DMS79 (cell line): Measurements from ENCODE around the gene SPP2.

Experiments used
- DNase-seq: peaks from one replicate; lab custom pipeline; 2025; lab: John Stamatoyannopoulos, UW

The SPP2 gene

GRCh38 chr2:234092344-234092743 lies 41.8 kb downstream of the SPP2 start:
- DNase-seq: no peak

GRCh38 chr2:234095301-234095700 lies 44.8 kb downstream of the SPP2 start:
- no peak for DNase-seq

GRCh38 chr2:234096164-234096563 lies 45.7 kb downstream of the SPP2 start:
- no peak for DNase-seq

DNA sequence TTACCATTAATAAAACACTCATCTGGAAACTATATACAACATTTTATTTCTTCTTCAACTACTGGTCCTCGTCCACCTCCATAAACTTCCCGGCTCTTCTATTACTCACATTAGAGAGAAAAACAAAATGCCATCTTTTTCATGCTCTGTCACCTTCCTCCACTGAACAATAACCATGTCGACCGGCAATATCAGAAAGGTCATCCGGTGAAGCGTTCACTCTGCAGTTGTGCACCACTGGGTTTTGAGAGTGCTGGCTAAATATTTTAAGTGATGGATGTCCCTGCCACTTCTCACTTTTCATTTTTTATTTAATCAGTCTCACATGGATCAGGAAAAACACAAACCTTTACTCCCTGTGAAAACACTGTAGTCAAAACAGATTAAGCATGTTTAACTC lies 48.2 kb downstream of the SPP2 start:
- no peak for DNase-seq

DNA sequence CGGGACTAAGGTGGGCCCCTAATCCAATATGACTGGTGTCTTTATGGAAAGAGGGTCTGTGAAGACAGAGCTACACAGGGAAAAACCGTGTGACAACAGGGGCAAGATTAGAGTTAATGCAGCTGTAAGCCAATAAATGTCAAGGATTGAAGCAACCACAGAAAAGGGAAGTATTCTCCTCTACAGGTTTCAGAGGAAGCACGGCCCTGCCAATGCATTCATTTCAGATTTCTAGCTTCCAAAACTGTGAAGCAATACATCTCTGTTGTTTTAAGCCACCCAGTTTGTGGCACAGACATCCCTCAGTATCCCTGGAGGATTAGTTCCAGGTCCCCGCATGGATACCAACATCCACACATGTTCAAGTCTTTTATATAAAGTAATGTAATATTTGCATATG lies 48.8 kb downstream of the SPP2 start:
- DNase-seq: no peak

DNA sequence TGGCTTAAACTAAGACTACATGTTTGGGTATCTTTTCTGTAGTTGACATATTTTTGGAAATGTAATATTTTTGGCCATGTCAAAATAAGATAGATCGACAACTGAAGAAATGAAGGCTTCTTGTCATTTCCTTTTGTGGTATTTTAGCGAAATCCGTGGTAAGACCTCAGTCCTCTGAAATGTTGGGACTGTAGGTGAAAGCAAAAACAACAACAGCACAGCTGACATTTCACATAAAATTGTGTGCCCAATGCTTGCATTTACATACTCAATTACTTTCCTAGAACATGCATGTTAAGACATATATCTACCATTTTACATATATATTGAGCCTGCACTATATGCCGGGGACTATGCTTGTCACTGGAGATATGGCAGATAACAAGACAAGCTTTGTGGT lies 50.2 kb downstream of the SPP2 start:
- no peak for DNase-seq

GRCh38 chr2:234102112-234102511 lies 51.6 kb downstream of the SPP2 start:
- no peak for DNase-seq

DNA sequence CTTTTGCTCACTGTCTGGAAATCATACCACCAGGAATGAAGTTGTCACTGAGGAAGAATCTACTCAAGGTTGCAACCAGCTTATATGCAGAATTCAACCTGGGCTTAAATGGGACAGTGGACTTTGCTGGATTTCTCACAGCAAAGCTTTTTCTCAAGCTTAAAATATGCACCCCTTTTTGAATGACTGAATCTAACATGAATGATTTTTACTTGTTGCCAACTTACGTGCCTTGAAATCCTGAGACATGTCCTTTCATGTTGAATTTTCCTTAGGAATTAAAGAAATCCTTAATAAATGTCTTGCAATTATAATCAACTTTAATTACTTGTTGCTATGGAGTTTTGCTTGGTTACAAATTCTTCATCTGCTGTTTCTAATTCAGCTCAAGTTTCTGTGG lies 57.4 kb downstream of the SPP2 start:
- no peak for DNase-seq

DNA sequence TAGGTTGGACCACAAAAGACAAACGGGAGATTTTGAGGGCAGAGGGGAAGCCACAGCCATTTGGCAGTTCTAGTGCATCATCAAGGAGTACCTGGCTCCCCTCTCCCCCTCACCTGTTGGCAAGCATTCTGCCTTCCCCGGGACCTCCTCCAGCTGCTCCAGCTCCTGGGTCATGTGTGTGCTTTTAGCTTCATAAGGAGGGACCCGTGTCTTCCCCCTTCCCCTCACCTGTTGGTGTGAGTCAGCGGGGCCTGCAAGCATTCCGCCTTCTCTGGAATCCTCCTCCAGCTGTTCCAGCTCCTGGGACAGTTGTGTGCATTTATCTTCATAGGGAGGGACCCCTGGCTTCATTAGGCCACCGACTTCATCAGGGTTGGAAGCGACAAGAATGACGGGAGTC lies 58.8 kb downstream of the SPP2 start:
- DNase-seq: no peak

DNA sequence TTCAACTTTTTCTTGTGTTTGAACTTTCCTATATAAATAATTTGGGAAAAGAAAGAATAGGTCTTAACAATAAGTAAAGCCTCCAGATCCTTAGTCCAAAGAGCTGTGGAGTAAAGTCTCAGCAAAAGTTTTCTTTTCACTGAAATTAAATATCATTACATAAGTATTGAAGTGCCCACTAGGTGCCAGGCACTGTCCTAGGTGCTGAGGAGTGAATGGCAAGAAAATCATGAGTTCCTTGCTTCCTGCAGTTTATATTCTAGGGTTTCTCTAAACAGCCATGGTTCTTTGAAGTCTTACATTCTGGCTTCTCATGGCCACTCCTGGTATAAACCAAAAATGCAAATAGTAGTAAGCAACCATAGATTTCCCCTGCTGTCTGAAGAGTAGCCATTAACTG lies 59.7 kb downstream of the SPP2 start:
- no peak for DNase-seq

DNA sequence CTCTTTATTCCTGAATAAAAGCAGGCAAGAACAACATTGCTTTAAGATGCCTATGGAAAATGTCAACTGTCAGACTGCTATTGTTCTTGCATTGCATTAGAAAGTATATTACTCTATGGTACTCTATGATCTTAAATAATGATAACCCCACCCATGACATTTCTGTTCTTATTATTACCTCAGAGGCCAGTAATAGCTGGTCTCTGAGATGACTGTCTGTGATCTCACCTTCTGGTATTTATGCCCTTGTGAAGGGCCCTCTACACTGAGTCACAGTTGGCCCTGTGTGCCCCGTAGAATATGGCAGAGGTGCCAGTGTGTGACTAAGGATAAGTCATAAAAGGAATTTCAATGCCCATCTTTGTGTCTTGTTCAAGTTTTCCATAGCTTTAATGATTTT lies 61.0 kb downstream of the SPP2 start:
- no peak for DNase-seq

DNA sequence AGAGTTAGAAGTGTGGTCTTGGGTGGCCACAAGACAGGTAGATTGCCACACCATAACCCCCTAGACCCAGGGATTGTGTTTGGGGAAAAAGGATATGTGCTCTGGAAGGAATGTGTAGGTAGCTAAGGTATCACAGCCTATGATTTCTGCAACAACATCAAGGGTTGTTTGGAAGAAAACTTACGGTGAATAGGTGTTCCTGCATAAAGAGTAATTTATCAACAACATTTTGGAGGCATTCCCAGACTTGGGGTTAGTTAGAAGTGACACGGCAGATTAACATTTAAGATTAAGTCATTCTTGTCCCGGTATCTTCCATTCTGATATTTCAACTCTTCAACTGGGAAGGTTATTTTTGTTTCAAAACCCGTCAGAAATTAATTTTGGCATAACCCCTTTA lies 65.5 kb downstream of the SPP2 start:
- DNase-seq: no peak

DNA sequence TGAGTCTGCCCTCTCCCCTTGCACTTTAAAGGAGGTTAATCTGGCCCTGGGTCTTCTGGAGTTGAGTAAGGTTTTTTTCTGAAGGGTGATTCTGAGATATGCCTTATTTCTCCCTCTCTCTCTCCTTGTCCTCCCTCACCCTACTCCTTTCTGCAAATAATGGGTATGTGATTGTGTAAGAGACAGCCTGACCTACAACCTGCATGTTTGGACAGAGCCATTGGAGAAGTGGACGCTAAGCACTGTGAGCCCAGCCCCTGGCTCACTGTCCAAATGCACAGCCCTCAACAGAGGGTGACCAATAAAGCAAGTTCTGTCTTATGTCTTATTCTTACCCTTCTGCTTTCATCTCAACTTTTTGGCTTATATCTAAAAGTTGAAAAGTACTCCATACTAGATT lies 71.5 kb downstream of the SPP2 start:
- no peak for DNase-seq

DNA sequence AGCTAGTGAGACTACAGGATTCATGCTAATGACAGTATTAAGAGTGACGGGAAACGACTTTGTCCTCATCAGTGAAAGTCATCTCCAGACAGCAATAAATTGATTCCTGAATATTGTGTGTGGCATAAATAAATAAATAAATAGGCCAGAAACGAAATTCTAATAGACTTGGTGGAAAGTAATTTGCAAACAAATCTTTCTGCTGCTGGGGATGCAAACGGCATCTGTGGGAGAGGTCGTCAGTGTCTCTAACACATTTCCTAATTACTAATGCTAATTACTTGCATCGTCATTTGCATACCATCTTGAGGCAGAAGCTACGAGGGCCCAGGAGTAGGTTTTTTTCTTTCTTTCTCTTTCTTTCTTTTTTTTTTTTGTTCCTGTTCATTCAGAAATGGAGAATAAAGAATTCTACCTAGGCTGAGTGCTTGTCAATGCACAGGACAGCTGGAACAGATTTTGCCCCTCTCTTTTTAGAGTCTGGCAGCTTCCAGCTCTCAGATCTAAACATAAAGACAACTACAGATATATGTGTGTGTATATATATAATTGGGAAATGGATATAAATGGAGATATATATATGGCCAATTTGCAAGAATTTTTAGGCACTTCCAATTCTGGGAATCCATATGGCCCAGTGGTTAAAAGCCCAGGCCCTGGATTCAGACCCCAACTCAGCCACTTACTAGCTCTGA lies 75.1 kb downstream of the SPP2 start:
- DNase-seq: no peak

DNA sequence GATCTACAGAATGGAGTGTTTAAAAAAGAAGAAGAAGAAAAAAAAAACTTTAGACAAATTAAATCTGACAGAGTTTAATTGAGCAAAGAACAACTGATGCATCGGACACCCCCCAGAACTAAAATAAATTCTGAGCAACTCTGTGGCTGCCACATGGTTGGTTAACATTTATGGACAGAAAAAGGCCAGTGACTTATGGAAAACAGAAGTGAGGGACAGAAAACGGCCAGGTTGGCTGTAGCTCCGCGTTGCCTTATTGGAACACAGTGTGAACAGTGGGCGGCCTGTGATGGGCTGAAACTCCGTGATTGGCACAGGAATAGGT lies 75.6 kb downstream of the SPP2 start:
- DNase-seq: no peak
